Gastroesophageal sphincter (tissue), 4 donors: Measurements from ENCODE around the gene CYP26C1. TPM values are rescaled to one million over a fixed set of nuclear protein-coding genes. Genes with fewer than 3 reads are reported as not detected.

Source experiments
- ATAC-seq: fragments of 150-250 bp; one replicate; pipeline ENCODE4 v1.9.1; 2016; ENCODE audit warnings: mild to moderate bottlenecking, moderate library complexity
- H3K27ac ChIP-seq, 4 donors: fragments of 200-600 bp; sonication (generic) in 3 of 4; 1 replicate in 3 of 4; 2 replicates in 1 of 4; pipeline ENCODE4 v1.5.1; 2016 to 2019
- H3K27me3 ChIP-seq: fragments of 200-600 bp; sonication (generic); one replicate; pipeline ENCODE4 v1.5.1; 2019
- H3K36me3 ChIP-seq, 2 donors: fragments of 200-600 bp; sonication (generic); one replicate each; pipeline ENCODE4 v1.5.1; 2019; ENCODE audit warnings: control low read depth in 1 of 2
- H3K4me1 ChIP-seq, 3 donors: fragments of 200-600 bp; sonication (generic); 1 replicate in 2 of 3; 2 replicates in 1 of 3; pipeline ENCODE4 v1.5.1; 2016 to 2019; ENCODE audit warnings: control low read depth in 2 of 3
- H3K4me3 ChIP-seq, 2 donors: fragments of 200-600 bp; sonication (generic); one replicate each; pipeline ENCODE4 v1.5.1; 2019; ENCODE audit warnings: mild to moderate bottlenecking in 1 of 2, moderate library complexity in 1 of 2
- H3K9me3 ChIP-seq, 3 donors: fragments of 200-600 bp; sonication (generic); one replicate each; pipeline ENCODE4 v1.5.1; 2017 to 2019; ENCODE audit warnings: control low read depth in 2 of 3
- CTCF ChIP-seq, 4 experiments: fragments of 200-600 bp in 2 of 4; fragments of 450-650 bp in 2 of 4; sonication (generic) in 1 of 4; IDR thresholded peaks; one replicate each; pipeline ENCODE4 v1.5.1; 2017 to 2019; ENCODE audit warnings: antibody characterized with exemption in 4 of 4, mild to moderate bottlenecking in 2 of 4, moderate library complexity in 2 of 4
- POLR2AphosphoS5 ChIP-seq: sonication (generic); formaldehyde crosslinking; IDR thresholded peaks from one replicate; pipeline ENCODE4 v1.6.1; 2017; ENCODE audit warnings: antibody characterized with exemption
- WGBS, 2 donors: methylation state at CpG; one replicate each; pipeline ENCODE4 v1.1.5; 2018; ENCODE audit warnings: low coverage in 1 of 2; 5-methylcytosine and 5-hydroxymethylcytosine counted together
- total RNA-seq, 4 donors: library from RNA; depleted of rRNA; stranded (reverse); fragments of >200 nt; gene quantifications; one replicate each; pipeline ENCODE4 v1.1.0, GENCODE V29; 2016

Gene CYP26C1
- total RNA-seq, 4 donors from 2014 or later, result 0.31 TPM; not detected in 3

GRCh38 chr10:93115661-93116383 is 55.2 kb downstream of the CYP26C1 start:
- no peak overlapping the region for H3K27ac ChIP-seq
- no peaks in the 10 kb centered on the region for H3K4me1 ChIP-seq
- ATAC-seq, result no peak
- no peak overlapping the region for H3K4me3 ChIP-seq
- 46% methylated on average over 2 of the region's 4 CpGs; no CpG with 5 or more reads in 1 of the 2 donors for WGBS, 2 donors
- TF ChIP-seq CTCF (IDR thresholded peaks at IDR 0.05), result peak in 2 of 4 experiments; percentile 30 to 58
- TF ChIP-seq POLR2AphosphoS5, result no peak
- H3K27me3 ChIP-seq, result peaks cover 4% of the 10 kb centered on the region
- no peaks in the 10 kb centered on the region for H3K9me3 ChIP-seq
- no peaks in the 10 kb centered on the region for H3K36me3 ChIP-seq

Other genes starting within 250 kb of the CYP26C1 start
- 10 to 100 TPM; 14.4 to 22.4 (median 16.8) TPM for gene EXOC6, start 212.3 kb upstream of the CYP26C1 start, total RNA-seq
- gene CYP26A1, start 13.1 kb downstream of the CYP26C1 start, total RNA-seq, result not detected